HG03103 (cell line): ENCODE results near the gene GNG2.

ENCODE experiments used
- ATAC-seq: cut with Tn5 transposase; IDR thresholded peaks from one replicate; pipeline ENCODE4 v1.9.1; 2021; ENCODE audit warnings: low read depth; ENCODE audit not compliant: unreplicated experiment

The GNG2 gene

GRCh38 chr14:51852541-51852940 is 7.9 kb upstream of the GNG2 start:
- ATAC-seq: no peak

DNA sequence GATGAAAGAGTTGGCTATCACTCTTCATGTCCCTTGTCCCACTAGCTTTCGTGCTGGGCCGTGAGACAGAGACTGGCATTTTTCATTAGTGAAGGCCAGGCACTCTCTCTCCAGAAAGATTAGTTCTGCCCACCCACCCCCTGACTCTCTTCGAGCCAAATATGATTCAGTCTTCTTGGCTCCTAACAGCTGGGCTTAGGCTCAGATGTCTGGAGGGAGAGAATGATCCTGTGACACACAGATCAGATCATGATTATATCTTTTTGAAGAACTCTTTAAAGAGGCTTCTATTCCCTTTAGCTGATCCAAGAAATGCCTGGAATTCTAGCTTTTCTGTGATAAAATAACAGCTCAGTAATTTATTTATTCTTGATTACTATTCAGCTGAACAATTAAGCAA is 5.2 kb upstream of the GNG2 start:
- ATAC-seq: no peak

DNA sequence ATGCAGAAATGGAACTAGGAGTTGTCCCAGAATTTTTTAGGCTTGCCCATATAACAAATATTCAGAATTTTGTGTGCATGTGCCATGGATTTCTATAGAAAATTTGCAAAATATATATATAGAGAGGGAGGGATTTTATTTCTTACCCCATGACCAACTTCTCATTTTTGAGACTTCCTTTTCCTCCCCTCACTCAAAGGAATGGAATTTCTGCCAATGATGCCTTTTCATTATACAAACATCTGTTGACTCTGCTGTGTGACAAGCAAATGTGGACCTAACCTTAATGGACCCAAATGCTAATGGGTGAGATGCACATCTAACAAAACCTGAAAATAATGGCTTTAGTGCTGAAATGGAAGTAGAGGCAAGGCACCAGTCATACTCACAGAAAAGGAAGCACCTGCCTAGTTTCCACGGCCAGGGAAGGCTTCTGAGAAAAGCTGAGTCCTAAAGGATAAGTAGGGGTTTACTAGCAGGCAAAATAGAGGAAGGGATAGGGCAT is 3.6 kb upstream of the GNG2 start:
- no peak for ATAC-seq

- ATAC-seq: no peak
Measured at GRCh38 chr14:51859131-51859530, 1.3 kb upstream of the GNG2 start.

GRCh38 chr14:51860825-51861499 is 550 bp downstream of the GNG2 start:
- ATAC-seq: no peak

DNA sequence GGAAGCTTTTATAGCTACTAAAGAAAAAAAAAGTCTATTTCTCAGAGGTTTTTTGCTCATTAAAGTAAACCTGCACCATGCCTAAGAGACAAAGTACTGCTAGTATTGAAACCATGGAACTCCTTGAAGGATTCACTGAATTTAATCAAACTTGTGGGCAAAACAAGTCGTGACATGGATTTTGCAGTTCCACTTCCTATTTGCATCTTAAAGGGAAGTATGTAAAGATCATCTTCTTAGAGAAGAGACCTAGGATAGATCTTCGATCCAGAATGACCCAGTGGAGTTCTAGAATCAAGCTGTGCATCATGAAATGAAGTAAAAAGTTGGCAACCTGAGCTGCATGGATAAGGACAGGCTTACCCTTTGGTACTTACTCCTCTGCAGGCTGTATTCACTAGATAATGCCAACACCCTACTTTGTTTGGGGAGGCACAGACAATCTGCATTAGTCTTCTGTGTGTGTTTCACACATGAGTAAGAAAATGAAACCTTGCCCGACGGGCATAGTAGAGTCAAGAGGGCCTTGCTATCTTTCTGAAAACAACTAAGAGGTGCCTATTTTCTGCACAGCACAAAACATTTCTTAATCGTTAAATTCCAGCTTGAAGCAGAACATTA is 1.9 kb downstream of the GNG2 start:
- ATAC-seq: no peak

GRCh38 chr14:51862860-51863259 is 2.4 kb downstream of the GNG2 start:
- no peak for ATAC-seq

DNA sequence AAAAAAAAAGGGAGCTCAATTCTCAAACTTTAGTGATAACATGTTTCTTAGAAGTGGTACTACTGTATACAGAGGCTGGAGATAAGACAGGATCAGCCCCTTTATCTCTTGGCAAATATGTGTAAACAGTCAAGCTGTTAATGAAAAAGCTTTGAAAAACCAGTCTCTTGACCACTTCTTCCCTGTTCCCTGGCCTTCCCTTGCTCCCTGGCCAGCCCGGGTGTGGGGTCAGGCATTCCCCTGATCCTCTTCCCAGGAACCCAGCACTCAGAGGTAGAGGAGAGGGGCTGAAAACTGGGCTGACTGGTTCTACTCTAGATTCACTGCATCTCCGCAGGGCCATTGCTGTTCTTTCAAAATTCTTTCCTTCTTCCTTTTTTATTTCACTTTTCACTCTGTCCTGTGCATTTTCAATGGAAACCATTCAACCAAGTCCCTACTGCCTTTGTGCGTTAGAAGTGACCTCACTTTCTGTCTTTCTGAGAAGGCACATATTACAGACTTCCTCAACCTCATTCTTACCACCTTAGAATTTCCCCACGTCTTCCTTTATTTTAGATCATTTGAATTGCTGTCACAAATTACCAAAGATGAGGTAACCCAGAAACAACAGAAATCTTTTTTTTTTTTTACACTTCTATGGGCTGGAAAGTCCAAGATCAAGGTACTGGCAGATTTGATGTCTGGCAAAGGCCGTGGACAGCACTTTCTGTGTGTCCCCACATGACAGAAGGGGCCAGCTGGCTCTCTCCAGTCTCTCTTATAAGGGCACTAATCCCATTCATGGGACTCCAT is 5.7 kb downstream of the GNG2 start:
- ATAC-seq: no peak

DNA sequence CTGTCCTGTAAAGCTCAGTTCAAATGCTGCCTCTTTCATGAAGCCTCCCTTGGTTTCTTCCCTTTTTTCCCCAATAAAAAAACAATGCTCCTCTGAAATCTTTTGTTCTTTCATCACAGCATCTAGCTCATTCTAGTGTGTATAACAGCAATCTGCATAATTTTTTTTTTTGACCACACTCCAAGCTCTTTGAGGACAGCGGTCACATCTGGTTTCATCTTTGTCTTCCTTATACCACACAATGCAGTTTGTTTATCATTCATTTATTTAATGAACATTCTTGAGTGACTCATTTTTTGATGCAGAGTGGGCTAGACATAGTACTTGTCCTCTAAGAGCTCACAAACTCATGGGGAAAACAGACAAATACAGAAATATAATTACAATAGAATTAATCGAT is 7.3 kb downstream of the GNG2 start:
- ATAC-seq: no peak

- no peak for ATAC-seq
Measured at GRCh38 chr14:51868405-51868804, 8.0 kb downstream of the GNG2 start.

GRCh38 chr14:51869411-51870100 is 9.1 kb downstream of the GNG2 start:
- no peak for ATAC-seq

DNA sequence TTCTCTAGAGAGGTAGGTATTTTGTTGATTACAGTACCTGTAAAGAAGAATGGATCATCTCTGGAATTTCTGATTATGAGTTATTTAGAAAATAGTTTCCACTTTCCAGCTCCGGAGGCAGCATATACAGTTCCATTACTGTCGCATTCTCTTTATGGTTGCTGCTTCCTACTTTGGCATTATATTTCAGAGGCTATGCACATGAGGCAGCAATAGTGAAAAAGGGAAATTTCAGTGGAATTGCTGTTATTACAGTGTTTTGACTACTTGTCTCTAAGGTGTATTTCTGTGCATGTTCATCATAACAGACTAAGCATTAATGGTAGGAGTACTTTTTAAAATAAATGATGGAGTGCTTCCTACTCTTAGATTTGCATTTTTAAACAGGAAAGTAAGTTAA is 10.2 kb downstream of the GNG2 start:
- no peak for ATAC-seq

DNA sequence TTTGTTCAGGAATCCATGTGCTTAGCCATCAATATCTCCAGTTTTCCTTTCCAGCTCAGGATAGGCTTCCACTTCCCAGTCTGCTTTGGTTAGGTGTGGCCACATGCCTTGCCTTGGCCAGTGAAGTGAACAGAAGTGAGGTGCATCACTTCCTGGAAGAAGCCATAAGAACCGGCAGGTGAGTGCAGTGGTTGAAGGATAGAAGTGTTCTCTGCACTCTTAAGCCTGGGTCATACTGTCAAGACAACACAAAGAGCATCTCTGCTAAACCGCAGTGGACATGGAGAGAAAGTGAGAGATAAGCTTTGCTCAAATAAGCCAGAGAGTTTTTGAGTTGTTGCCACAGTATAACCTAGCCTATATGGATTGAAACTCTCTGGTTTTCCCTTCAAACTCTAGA is 11.4 kb downstream of the GNG2 start:
- no peak for ATAC-seq

GRCh38 chr14:51872396-51872795 is 12.0 kb downstream of the GNG2 start:
- ATAC-seq: no peak

DNA sequence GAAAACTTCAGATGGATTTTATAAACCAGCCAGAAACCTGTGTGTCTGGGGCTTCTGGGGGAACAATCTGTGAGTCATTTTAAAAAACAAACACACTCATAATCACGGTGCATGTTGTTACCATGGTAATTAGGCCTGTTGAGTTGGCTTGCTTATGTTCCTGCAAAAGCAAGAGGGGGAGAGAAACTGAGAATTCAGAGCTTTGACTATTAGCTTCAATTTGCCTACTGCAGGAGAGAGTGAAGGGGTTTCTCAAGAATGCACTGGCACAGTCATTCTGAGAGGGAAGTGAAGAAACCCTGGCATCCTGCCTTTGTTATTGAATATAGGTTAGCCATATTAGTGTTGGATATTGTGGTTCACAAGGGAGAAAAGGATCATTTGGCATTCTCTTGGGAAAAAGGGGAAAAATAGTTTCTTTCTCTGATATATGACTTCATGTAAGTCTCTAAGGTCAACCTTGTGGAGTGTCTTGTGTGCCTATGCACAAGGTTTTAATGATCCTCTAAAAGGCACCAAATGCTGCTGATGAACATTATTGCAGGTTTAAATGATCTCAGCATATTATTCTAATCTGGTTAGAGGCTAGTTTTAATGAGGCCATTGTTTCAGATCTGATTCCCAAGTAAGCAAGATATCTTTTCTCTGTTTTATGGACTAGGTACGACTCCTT is 12.9 kb downstream of the GNG2 start:
- ATAC-seq: peak; percentile 91

DNA sequence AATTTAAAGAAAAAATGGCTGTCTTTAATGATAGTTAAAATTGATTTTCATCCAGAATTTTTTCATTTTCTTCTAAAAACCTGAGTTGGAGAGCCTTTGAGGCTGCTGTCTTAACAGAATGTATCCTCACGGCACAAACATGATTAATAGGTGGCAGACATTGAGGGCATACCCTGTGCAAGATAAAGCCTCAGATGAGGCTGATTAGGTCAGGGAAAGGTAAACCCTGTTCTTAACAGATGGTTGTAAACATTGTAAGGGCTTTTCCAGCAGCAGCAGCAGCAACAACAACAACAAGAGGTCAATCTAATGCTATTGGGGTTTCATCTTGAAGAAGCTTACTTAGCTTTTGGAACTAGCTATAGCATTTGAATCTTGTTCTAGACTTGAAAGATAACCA is 17.4 kb downstream of the GNG2 start:
- no peak for ATAC-seq

DNA sequence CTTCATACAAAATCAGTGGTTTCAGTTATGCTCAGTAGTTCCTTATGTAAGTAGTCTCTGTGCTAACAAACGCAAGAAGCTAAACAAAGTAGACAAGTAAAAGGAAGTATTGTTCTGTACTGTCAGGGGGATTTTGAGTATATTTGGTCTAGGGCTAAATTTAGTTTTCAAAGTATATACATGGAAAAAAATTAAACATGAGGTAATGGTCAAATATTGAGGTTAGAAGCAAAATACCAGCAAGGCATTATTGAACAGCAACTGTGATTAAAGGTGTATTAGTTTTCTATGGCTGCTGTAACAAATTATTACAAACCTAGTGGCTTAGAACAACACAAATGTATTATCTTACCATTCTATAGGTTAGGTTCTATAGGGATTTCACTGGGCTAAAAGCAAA is 18.8 kb downstream of the GNG2 start:
- ATAC-seq: no peak

DNA sequence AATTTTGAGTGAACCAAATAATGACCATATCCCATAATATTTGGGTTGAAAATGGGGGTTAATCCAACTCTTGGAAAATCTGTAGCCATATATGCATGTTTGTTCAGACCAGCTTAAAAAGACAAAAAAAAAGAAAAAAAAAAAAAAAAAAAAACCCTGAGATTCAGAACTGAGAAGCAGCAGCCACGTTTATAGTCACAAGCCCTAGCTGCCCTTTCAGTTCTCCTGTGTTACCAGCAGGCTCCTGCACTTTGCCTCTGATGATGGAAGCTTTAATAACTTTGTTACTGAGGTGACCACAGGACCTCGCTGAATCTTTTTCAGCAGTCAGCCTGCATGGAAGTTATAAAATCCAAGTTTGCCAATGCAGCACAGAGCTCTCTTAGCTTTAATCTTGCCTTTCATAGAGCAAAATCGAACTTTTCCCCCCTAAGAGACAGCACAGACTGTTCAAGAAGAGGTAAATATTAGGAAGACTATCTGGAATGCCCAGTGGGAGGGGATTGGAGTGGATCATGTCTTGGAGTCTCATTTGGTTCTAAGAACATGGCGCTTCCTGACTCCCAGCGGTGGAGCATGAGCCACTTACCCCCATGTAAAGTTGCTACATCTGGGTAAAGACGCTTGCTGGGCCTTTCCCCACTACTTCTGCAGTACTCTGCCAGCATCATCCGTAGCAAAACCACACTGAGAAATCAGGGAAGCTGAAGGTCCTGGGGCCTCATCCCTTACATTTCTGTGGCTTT is 20.6 kb downstream of the GNG2 start:
- peak; percentile 41 for ATAC-seq

DNA sequence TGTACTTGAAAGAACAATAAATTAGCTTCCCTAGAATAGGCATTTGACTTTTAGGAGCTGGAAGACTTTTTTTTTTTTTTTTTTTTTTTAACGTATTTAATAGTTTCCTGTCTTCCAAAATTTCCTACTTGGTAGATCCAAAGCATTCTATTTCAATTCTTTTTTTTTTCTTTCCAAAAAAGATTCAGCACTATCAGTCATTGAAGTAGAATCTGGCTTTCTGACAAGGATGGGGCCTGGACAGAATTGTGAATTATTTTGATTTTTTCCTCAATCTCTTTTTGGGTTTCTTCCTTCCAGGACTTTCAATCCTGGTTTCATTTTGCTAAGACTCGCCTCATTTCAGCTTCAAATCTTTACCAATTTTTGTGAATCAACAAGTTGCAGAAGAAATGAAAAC is 21.2 kb downstream of the GNG2 start:
- no peak for ATAC-seq

- no peak for ATAC-seq
Measured at GRCh38 chr14:51883232-51883631, 22.8 kb downstream of the GNG2 start.
